Endothelial cell (in vitro differentiated cells): ENCODE measurements around the gene PIGU. TPM values are rescaled to one million over a fixed set of nuclear protein-coding genes. Genes with fewer than 3 reads are reported as not detected.
"Not testable (repeated sequence)": the region's sequence is repeated elsewhere in the genome, so short reads cannot be mapped to it uniquely, and the experiment has no call there.

Experiments used
- DNase-seq: peaks from one replicate; pipeline ENCODE4 v3.0.0; 2021; ENCODE audit warnings: low spot score
- H3K27ac Mint-ChIP-seq: one replicate; pipeline ENCODE4 v1.8.0; 2021; ENCODE audit warnings: mixed read lengths, inconsistent platforms; ENCODE audit not compliant: unreplicated experiment
- H3K27me3 Mint-ChIP-seq: one replicate; pipeline ENCODE4 v1.8.0; 2021; ENCODE audit warnings: mild to moderate bottlenecking, moderate library complexity, mixed read lengths, inconsistent platforms; ENCODE audit not compliant: unreplicated experiment
- H3K36me3 Mint-ChIP-seq: one replicate; pipeline ENCODE4 v1.8.0; 2021; ENCODE audit warnings: mild to moderate bottlenecking, low read depth, mixed read lengths, inconsistent platforms; ENCODE audit not compliant: unreplicated experiment
- H3K4me1 Mint-ChIP-seq: one replicate; pipeline ENCODE4 v1.8.0; 2021; ENCODE audit warnings: mild to moderate bottlenecking, mixed read lengths, inconsistent platforms; ENCODE audit not compliant: unreplicated experiment
- H3K4me3 Mint-ChIP-seq: one replicate; pipeline ENCODE4 v1.8.0; 2021; ENCODE audit warnings: mild to moderate bottlenecking, mixed read lengths, inconsistent platforms; ENCODE audit not compliant: unreplicated experiment
- H3K9me3 Mint-ChIP-seq: one replicate; pipeline ENCODE4 v1.8.0; 2021; ENCODE audit warnings: mixed read lengths, inconsistent platforms; ENCODE audit not compliant: unreplicated experiment
- CTCF ChIP-seq: fragments of 200-600 bp; sonication (generic); IDR thresholded peaks from one replicate; pipeline ENCODE4 v1.5.0; 2021; ENCODE audit warnings: antibody characterized with exemption; ENCODE audit not compliant: unreplicated experiment
- total RNA-seq: library from RNA; stranded (reverse); fragmentation: NEBNext Ultra II Directional; extraction: Animal tissue kit (Norgen Biotek cat#: 25700); gene quantifications from one replicate; pipeline ENCODE4 v1.2.1, GENCODE V29; 2021; ENCODE audit not compliant: unreplicated experiment

Gene PIGU
- total RNA-seq, 1 donor from 2014 or later = 16.5 TPM

DNA sequence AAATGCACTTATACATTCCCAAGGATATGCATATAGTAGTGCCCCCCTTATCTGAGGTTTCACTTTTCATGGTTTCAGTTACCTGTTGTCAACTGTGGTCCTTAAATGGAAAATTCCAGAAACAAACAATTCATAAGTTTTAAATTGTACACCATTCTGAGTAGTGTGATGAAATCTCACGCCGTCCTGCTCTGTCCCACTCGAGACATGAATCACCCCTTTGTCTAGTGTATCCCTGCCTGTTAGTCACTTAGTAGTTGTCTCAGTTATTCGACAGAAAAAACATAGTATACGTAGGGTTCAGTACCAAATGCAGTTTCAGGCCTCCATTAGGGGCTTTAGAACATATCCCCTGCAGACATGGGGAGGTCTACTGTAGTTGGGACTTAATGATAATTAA, 61.4 kb downstream of the PIGU start:
- peaks cover 11% of the 10 kb centered on the region for H3K36me3 Mint-ChIP-seq

GRCh38 chr20:34611976-34612375, 64.9 kb downstream of the PIGU start:
- H3K27ac Mint-ChIP-seq, H3K4me3 Mint-ChIP-seq, H3K4me1 Mint-ChIP-seq, H3K36me3 Mint-ChIP-seq, DNase-seq, H3K27me3 Mint-ChIP-seq, H3K9me3 Mint-ChIP-seq: not testable (repeated sequence)

More for the DNA sequence above, 61.4 kb downstream of the PIGU start:
- DNase-seq = no peak
- H3K4me1 Mint-ChIP-seq = no peaks in the 10 kb centered on the region
- H3K9me3 Mint-ChIP-seq = no peaks in the 10 kb centered on the region
- no peak overlapping the region for H3K4me3 Mint-ChIP-seq
- H3K27me3 Mint-ChIP-seq = no peaks in the 10 kb centered on the region
- no peak for TF ChIP-seq CTCF
- no peak overlapping the region for H3K27ac Mint-ChIP-seq

DNA sequence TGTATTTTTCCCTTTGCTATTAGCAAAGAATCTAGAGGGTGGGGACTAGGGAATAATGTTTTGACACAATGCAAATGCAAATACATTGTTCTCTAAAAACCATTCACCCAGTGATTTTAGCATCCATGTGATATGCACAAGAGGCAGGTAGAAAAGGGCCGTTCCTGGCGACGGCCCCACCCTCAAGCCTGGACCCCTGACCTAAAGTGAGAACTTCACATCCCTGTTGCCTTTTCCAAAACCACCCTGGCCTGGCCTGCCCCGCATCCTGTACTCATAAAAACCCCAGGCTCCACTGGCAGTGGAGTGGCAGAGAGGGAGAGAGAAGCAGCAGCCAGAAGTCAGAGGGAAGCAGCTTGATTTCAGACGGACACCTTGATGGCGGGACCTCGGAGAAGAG, 69.8 kb downstream of the PIGU start:
- Mint-ChIP-seq H3K4me1 (peaks cover 8% of the 10 kb centered on the region), H3K27ac (no peak overlapping the region), H3K4me3 (no peak overlapping the region), H3K36me3 (peaks cover 2% of the 10 kb centered on the region), H3K27me3 (no peaks in the 10 kb centered on the region), H3K9me3 (no peaks in the 10 kb centered on the region)
- TF ChIP-seq CTCF = no peak
- DNase-seq = no peak

DNA sequence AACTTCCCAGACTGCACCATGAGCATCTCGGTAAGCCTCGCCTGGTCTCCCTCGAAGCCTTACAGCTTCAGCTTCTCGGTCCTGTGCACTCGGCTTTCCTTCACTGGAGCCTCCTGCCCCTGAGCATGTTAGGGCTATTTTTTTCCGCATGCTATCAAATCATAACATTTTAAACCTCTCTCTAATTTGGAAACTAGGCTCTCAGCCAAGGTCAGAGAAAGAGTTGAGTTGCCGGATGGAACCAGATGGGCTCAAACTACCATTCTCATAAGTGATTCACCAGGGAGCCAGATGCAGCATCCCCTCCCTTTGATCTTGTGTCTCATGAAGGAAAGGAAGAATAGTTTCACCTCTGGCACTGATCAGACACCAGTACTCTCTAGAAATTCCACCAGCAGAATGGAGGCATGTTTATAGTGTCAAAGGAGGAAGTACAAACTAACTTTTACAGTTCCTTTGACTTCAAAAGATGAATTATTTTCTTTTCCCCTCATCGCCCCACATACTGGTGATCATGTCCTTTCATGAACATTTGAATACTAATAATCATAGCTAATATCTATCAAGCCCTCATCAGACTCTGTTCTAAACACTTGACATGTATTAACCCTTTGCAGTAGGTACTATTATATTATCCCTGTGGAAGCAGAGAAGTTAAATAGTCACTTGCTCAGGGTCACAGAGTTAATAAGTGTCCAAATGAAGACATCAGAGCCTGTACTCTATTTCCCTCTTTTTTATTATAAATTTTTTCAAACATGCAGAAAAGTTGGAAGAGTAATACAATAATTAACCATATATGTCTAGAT, 71.7 kb downstream of the PIGU start:
- Mint-ChIP-seq H3K4me1 (peaks cover 7% of the 10 kb centered on the region), H3K27ac (no peak overlapping the region), H3K27me3 (no peaks in the 10 kb centered on the region), H3K36me3 (no peaks in the 10 kb centered on the region), H3K4me3 (no peak overlapping the region), H3K9me3 (no peaks in the 10 kb centered on the region)
- no peak for DNase-seq
- TF ChIP-seq CTCF = no peak

- H3K27me3 Mint-ChIP-seq = no peaks in the 10 kb centered on the region
- no peak overlapping the region for H3K4me3 Mint-ChIP-seq
- H3K36me3 Mint-ChIP-seq = no peaks in the 10 kb centered on the region
- H3K9me3 Mint-ChIP-seq = no peaks in the 10 kb centered on the region
- no peak overlapping the region for H3K27ac Mint-ChIP-seq
- no peaks in the 10 kb centered on the region for H3K4me1 Mint-ChIP-seq
- no peak for TF ChIP-seq CTCF
- DNase-seq = no peak
Observed at GRCh38 chr20:34600892-34601653, 75.8 kb downstream of the PIGU start.
